SK-N-DZ (cell line): ENCODE results near the gene UTP11.
"Not testable (repeated sequence)": the region's sequence is repeated elsewhere in the genome, so short reads cannot be mapped to it uniquely, and the experiment has no call there.

ENCODE experiments used
- DNase-seq: peaks from one replicate; pipeline ENCODE4 v3.0.0-alpha.2; 2015; ENCODE audit warnings: low spot score

Gene UTP11

DNA sequence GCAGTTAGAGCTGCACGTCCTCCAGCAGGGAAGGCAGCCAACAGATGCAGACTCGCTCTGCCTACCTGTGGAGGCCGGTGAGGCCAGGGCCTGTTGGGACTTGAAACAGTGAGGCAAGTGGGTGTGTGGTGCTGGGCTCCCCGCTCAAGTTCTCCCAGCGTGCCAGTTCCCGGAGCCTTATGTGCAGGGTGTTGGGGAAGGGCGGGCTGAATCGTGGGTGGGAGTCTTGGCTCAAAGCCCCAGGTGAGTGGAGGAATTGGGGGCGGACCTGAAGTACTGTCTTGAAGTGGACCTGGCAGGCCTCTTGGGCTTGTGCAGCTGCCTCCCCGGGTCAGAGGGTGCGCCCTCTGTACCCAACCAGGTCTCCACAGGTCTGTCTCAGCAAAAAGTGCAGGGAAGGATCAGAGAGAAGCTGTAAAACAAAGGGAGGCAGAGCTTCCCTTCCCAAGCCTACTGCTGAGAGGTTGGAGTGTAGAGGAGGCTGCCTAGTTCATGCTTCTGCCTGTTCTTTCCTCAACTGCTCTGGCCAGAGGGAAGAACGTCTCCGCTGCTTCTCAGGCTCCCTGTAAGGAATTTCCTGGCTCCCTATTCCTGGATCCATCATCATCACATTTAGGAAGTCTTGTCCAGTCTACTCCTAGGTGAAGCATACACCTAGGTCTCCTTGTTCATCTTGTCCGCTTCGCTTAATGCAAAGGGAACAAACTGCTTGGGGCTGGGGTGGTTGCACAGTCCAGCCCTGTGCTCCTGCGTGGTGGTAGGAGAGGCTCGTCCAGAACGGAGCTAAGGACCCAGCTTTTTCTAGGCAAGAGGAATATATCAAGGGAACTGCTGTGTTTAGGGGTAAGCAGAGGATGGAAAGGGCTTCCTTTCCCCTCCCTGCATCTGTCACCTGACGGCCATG lies 14.9 kb downstream of the UTP11 start:
- DNase-seq = no peak

- no peak for DNase-seq
These were observed 15.6 kb downstream of the UTP11 start for GRCh38 chr1:38028105-38028591.

GRCh38 chr1:38028671-38029070 lies 16.1 kb downstream of the UTP11 start:
- peak; percentile 49 for DNase-seq

DNA sequence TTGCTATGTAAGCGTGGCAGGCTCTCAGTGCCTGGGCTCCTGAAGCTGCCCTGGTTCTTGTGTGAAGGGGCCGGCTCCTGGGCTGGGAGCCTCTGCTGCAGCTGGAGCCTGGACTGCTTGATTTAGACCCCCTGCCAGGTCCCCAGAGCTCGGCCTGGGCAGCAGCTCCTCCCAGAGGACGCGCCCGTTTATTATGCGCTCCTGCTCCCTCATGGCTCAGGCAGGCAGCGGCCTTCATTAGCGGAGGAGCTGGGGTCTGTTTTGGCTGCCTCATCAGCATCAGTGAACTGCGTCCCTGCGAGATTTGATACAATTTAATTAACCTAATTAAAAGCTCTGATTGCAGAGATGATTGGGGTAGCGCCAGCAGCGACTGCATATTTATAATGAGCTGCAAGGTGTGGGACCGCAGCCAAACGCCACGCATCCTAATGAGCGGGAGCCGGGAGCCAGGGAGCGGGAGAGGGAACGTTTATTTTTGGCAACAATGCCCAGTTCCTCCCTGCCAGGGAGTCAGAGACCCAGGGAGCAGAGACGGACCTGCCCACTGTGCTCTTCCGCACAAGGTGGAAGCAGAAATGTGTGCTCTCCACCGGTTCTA lies 16.6 kb downstream of the UTP11 start:
- peak; percentile 77 for DNase-seq

DNA sequence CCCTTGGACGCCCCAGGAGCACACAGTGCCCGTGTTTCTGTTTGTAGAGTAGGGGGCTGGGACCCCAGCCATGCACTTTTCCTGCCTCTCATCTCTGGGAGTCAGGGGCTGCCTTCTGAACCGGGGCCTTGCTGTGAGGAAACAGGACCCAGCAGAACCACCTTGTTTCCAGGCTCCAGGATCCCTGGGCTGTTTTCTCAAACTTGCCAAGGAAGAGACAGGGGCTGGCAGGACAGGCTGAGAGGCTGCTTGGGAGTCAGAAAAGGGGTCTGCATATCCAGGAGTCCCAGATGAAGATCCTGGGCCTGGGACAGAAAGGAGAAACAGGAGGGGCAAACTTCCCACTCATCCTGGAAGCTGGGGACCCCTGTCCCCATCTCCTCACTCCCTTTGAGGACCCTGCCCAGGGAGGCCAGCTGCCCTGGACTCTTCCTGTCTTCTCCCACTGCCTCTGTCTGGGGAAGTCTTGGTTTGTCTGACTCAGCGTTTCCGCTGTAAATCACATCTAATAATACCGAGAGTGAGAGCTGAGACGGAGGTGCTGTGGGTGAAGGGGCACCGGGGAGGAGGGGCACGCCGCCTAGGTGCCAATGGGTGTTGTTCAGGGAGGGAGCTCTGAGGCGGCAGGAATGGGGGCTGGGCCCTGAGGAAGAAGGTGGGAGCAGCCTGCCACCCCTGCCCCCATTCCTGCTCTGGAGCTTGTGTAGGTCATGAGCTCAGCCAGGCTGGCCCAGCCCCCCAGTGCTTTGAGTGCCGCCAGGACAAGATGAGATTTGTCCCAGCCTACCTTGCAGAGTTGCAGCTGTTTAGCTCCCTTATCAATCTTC lies 17.4 kb downstream of the UTP11 start:
- peak; percentile 89 for DNase-seq

- DNase-seq = no peak
These were observed 18.3 kb downstream of the UTP11 start for GRCh38 chr1:38030596-38031512.

DNA sequence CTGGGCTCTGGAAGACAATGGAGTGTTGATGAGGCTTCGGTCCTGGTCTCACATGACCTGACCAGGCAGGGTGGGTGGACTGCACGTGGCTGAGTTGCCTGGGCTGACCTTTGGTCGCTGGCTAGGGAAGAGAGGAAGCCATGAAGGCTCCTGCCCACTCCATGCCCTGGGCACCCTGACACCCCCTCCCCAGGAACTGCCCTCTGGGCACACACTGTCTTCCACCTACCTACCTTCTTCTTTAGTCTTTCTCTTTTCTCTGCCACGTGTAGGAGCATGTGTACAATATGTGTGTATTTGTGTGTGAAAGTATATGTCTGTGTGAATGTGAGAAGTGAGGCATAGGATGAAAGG lies 19.0 kb downstream of the UTP11 start:
- no peak for DNase-seq

DNA sequence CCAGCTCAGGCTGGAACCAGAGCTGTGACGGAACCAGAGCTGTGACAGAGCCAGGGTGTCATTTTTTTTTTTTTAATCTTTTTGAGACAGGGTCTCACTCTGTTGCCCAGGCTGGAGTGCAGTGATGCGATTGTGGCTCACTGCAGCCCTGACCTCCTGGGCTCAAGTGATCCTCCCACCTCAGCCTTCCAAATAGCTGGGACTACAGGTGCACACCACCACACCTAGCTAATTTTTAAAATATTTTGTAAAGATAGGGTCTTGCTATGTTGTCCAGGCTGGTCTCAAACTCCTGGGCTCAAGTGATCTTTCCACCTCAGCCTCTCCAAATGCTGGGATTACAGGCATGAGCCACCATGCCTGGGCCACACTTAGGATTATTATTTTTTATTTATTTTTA lies 20.5 kb downstream of the UTP11 start:
- DNase-seq = not testable (repeated sequence)

DNA sequence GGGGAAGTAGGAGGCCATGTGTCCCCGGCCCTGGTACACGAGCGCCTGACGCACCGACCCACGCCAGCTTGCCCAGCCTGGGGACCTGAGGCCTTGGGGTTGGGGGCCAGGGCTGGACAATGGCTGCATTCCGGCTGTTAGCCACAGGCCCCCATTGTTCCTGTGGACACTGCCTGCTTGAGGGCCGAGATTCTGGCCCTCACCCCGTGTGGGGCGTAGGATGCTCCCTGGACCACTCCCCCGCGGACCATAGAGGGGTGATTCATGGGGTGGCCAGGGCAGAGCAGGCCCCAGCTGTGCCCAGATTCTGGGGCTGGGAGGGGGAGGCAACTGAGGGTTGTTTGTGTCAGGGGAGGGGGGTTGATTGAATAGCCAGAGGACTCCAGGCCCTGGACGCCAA lies 22.3 kb downstream of the UTP11 start:
- no peak for DNase-seq

DNA sequence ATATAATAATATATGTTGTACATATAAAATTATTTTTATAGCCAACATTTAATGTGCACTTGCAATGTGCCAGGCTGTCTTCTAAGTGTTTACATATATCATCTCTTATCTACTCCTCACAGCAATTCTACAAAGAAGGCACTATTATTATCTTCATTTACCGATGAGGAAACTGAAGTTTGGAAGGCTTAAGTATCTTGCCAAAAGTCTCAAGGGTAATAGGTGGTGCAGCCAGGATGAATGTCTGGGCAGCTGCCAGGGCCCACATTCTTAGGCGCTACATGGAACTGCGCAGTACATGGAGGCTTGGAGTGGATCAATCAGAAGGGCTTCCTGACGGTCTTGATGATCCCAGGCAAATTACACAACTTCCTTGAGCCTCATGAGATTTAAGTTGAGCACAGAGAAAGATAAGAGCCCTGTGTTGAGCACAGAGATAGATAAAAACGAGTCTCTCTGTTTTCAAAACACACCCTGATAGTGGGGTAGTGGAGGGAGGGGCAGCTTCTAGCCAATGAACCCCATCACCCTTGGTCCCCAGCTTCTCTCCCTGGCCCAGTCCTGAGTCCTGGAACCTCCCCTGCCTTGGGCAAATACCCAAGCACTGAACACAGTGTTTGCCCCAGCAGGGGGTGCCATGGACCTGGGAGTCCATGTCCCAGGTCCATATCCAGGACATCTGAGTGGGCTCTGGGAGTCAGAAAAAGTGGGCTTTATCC lies 24.8 kb downstream of the UTP11 start:
- DNase-seq = no peak

DNA sequence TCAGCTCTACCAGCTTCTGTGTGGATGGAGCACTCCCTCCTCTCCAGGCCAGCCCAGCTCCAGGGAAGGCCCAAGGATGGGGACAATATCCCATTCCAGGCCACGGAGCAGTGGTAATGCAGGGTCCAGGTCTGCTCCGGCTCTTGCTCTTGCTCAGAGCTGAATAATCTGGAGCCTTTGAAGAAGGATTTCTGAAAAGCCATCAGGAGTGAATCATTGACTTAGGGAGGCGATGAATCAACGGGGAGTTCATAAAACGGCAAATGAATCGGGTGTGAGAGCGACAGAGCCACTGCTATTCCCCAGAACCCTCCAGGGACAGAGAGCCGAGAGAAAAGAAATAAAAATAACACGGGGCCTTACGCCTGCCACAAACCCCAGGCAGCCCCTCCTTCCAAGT lies 26.3 kb downstream of the UTP11 start:
- no peak for DNase-seq

GRCh38 chr1:38039331-38040088 lies 27.0 kb downstream of the UTP11 start:
- DNase-seq = no peak

DNA sequence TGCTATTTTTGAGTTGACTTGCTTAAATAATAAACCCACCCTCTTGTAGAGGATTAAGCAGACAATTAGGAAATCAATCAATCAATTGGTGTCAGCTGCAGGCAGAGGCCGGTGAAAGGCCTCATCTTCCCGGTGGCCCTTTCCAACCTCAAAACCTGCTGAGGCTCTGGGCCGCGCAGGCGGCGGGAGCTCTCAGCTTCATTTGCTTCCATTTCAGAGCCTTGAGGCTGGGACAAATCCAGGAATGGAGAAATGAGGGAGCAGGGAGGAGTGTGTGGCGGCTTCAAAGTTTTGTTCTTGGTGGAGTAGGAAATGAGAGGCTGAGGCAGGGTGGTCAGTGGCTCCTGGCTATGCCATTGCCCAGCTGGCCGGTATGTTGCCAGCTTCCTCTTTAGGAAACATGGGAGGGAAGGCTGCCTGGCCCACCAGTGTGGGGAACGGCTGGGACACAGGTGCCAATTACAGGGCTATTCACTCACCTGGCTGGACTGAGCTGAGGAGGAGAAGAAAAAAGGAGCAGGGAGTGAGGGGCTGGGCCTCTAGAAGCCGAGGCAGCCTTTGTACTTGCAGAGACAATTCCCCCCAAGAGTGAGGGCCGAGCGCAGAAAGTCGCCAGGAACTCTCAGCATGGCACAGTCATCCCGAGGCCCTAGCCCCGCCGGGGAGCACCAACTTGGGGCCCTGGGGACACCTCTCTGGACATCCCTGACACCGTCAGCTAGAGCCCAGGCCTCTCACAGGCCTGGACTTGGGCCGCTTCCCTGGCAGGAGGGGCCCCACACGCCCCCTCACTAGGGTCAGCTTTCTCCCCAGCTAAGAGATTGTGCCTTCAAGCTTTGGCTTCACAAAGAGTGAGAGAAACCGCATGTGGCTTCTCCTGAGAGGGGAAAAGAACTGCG lies 29.7 kb downstream of the UTP11 start:
- DNase-seq = no peak

- DNase-seq = no peak
These were observed 30.7 kb downstream of the UTP11 start for GRCh38 chr1:38043036-38043747.

- no peak for DNase-seq
These were observed 32.0 kb downstream of the UTP11 start for GRCh38 chr1:38044221-38045215.
